Activated T-cell treated with anti-CD3 and anti-CD28 coated beads, Interleukin-2, amount 50 U/mL, for 72 hours (primary cell): ENCODE results near the gene SPOCD1. TPM values are rescaled to one million over a fixed set of nuclear protein-coding genes. Genes with fewer than 3 reads are reported as not detected.
A peak's percentile ranks its signal among the peaks of the same experiment; 100 is the strongest.

Source experiments
- ATAC-seq, 2 donors: fragments of 150-1000 bp; cut with Tn5 transposase; replicated peaks in 1 of 2; 2 replicates each; pipeline ENCODE4 v1.10.0; 2021; ENCODE audit warnings: moderate library complexity in 2 of 2, mild to moderate bottlenecking in 1 of 2
- DNase-seq, 2 donors: peaks; one replicate each; pipeline ENCODE4 v3.0.0; 2021 to 2022; ENCODE audit warnings: mixed read lengths in 1 of 2
- H3K27ac Mint-ChIP-seq: one replicate; pipeline ENCODE4 v1.8.0; 2022; ENCODE audit warnings: mild to moderate bottlenecking, moderate library complexity, mixed read lengths
- H3K27me3 Mint-ChIP-seq: one replicate; pipeline ENCODE4 v1.8.0; 2022; ENCODE audit warnings: low read depth, mixed read lengths
- H3K36me3 Mint-ChIP-seq, 2 donors: one replicate each; pipeline ENCODE4 v1.8.0; 2022; ENCODE audit warnings: mixed read lengths in 2 of 2, mild to moderate bottlenecking in 1 of 2; ENCODE audit not compliant: insufficient read depth in 2 of 2
- H3K4me1 Mint-ChIP-seq: one replicate; pipeline ENCODE4 v1.8.0; 2022; ENCODE audit warnings: low read depth, mixed read lengths
- H3K4me3 Mint-ChIP-seq, 2 donors: one replicate each; pipeline ENCODE4 v1.8.0; 2022; ENCODE audit warnings: mild to moderate bottlenecking in 2 of 2, mixed read lengths in 2 of 2, moderate library complexity in 2 of 2
- H3K9me3 Mint-ChIP-seq, 2 donors: one replicate each; pipeline ENCODE4 v1.8.0; 2022; ENCODE audit warnings: mixed read lengths in 2 of 2
- total RNA-seq, 2 donors: library from RNA; stranded (reverse); gene quantifications; one replicate each; pipeline ENCODE4 v1.2.3, GENCODE V29; 2022

Gene SPOCD1
- total RNA-seq, 2 donors from 2014 or later = 0.74 to 1.0 TPM

DNA sequence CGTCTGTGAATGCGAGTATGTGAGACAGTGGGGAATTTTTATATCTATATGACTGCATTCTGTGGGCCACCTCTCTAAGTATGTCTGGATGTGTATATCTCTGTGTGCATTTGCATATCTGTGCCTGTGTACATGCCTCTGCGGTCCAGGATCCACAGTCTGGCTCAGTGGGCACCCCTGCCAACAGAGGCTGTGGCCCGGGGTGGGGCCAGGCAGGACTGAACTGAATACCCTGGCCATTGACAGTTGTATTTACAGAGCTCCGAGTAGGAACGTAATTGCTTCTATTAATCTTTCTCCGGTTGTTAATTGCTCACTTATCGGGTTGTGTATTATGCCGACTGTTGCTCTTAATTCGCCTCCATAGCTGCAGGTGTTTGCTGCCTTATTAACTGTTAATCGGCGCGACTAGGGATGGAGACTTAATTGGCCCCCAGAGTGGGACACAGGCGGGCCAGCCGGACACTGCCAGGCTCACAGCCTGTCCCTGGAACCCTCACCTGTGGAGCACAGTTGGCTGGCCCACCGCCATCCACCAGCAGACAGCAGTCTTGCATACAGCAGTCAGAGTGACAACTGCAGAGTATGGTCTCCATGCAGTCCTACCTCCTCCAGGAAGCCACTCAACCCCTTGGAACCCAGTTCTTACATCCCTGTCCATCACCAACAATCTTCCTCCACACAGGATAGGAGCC, 29.3 kb downstream of the SPOCD1 start:
- no peak overlapping the region for H3K4me3 Mint-ChIP-seq
- peaks cover 9% of the 10 kb centered on the region for H3K4me1 Mint-ChIP-seq
- H3K27me3 Mint-ChIP-seq = no peaks in the 10 kb centered on the region
- no peak for DNase-seq
- ATAC-seq = no peak
- H3K36me3 Mint-ChIP-seq = no peaks in the 10 kb centered on the region
- H3K9me3 Mint-ChIP-seq = no peaks in the 10 kb centered on the region
- H3K27ac Mint-ChIP-seq = no peak overlapping the region

DNA sequence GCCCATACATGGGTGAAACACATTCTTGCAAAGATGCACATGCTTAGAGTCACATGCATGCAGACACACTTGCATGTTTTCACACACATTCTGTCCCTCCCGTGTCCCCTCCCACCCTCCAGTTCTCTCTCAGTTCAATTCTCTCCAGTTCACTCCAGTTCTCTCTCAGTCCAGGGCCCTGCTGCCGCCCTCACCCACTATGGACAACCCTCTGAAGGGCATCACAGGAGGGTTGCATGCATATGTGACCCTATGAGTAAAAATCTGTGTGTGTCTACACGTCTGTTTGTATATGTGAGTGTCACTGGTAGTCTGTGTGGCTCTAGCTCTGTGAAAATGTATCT, 29.9 kb downstream of the SPOCD1 start:
- no peaks in the 10 kb centered on the region for H3K9me3 Mint-ChIP-seq
- peaks cover 9% of the 10 kb centered on the region for H3K4me1 Mint-ChIP-seq
- H3K4me3 Mint-ChIP-seq = no peak overlapping the region
- H3K27ac Mint-ChIP-seq = no peak overlapping the region
- no peaks in the 10 kb centered on the region for H3K36me3 Mint-ChIP-seq
- no peaks in the 10 kb centered on the region for H3K27me3 Mint-ChIP-seq
- DNase-seq = no peak
- ATAC-seq = no peak

DNA sequence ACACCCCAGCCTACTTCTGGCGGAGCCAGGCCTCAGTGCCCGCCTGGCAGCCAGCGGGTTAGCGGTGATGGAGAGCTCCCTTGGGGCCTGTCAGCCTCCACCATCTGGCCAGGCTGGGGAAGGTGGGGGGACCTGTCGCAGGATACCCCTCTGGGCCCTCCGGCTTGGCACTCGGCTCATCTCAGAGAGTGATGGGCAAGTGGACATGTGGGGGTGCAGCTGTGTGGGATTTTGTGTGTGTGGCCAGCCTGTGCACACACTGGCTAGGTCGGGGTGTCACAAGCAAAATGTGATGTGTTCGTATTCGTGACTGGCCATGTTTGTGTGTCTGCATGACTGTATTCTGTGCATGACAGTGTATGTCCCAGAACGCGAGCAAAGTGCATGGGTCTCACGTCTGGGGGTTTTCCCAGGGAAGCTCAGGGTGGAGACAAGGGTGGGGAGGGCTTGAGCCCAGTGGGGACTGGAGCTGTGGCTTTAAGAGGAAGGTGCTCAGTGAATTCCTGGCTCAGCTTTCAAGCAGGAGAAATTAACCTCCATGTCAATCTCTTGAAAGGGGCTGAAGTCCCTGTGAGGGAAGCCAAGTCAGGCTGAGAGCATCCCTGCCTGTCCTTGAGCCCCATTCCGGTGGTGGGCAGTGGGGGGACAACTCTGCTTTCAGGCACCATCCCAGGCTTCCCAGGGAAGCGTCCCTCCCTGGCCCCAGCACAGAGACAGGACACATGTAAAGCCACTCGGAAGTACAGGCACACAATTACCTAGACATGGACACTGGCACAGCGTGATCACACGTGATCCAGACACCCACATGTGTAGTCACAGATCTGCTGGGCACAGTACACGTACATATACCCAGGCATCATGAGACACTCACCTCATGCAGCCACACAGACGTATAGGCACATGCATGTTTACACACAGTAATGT, 30.5 kb downstream of the SPOCD1 start:
- no peaks in the 10 kb centered on the region for H3K27me3 Mint-ChIP-seq
- peaks cover 9% of the 10 kb centered on the region for H3K4me1 Mint-ChIP-seq
- ATAC-seq (no peak), DNase-seq (no peak)
- H3K27ac Mint-ChIP-seq = no peak overlapping the region
- no peaks in the 10 kb centered on the region for H3K9me3 Mint-ChIP-seq
- no peak overlapping the region for H3K4me3 Mint-ChIP-seq
- no peaks in the 10 kb centered on the region for H3K36me3 Mint-ChIP-seq

DNA sequence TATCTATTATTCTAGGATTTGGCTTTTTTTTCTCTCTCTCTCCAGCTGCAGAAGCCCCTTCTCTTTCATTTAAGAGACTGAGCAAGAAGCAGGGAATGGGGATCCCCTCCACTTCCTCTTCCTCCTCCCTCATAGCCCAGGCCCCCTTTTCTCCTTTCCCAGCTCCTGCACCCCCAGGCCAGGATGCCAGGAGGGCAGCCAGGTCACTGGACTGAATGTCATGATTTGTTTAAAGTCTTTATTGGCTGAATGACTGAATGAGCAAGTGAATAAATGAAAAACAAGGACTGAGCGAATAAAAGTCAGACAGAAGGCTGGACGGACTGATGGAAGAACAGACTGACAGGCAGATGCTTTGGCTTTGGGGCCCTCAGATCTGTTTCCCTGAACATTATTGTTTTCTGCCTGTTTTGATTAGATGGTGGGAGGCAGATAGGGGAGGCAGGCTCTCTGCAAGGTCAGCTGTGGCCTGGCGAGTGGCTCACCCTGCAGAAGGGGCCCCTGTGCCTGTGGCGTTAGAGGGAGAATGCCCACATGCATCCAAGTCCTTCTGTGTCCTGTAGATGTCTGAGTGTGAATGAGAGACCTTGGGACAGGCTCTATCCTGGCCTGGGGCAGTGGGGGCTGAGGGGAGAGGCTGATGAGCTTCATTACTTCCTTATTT, 31.3 kb downstream of the SPOCD1 start:
- Mint-ChIP-seq H3K36me3 (no peaks in the 10 kb centered on the region), H3K9me3 (no peaks in the 10 kb centered on the region), H3K4me1 (peaks cover 9% of the 10 kb centered on the region), H3K27ac (no peak overlapping the region), H3K27me3 (no peaks in the 10 kb centered on the region), H3K4me3 (no peak overlapping the region)
- no peak for DNase-seq
- no peak for ATAC-seq

GRCh38 chr1:31783846-31784245, 32.0 kb downstream of the SPOCD1 start:
- Mint-ChIP-seq H3K4me1 (peaks cover 9% of the 10 kb centered on the region), H3K4me3 (no peak overlapping the region), H3K27me3 (no peaks in the 10 kb centered on the region), H3K36me3 (no peaks in the 10 kb centered on the region), H3K27ac (no peak overlapping the region), H3K9me3 (no peaks in the 10 kb centered on the region)
- ATAC-seq (no peak), DNase-seq (no peak)

DNA sequence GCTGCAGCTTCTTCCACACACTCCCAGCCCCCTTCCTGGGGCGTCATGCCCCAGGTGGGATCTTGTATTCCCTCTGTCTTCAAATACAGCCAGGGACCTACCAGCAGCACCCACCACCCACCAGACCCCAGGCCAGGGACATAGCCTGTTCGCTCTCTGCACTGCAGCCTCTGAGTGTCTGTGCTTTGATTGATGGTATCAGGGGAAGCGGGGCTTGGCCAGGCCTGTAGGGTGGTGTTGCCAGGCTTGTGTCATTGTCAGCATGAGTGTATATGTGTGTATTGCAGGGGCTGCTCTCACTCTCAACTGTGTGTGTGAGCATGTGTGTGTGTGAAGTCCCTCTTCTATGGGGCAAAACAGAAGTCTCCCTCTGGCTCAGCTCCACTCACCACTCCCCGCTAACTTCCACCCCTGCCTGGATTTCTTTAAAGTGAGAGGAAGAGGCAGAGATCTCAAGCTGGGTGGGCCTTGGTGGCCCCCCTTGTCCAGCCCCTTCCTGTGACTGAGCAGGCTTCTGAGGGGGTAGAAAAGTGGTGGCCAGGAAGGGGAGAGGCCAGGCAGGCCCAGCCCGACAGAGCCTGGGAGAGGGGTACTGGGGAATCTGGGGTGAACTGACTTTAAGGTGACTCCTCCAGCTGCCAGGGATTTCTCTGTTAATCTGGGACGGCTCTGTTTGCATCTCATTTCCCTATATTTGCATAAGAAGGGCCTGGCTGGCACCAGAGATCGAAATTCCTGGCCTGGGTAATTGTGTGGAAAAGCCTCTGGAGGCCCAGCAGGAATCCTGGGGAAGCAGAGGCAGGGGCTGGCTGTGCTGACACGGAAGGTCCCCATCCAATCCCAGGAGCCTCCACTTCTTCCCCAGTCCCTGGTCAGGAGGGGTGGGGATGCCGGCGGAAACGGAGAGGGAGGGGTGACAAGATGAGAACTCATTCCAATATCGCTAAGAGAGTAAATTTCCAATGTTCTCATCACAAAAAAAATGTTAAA, 33.1 kb downstream of the SPOCD1 start:
- no peak overlapping the region for H3K27ac Mint-ChIP-seq
- peaks cover under 1% of the 10 kb centered on the region for H3K27me3 Mint-ChIP-seq

DNA sequence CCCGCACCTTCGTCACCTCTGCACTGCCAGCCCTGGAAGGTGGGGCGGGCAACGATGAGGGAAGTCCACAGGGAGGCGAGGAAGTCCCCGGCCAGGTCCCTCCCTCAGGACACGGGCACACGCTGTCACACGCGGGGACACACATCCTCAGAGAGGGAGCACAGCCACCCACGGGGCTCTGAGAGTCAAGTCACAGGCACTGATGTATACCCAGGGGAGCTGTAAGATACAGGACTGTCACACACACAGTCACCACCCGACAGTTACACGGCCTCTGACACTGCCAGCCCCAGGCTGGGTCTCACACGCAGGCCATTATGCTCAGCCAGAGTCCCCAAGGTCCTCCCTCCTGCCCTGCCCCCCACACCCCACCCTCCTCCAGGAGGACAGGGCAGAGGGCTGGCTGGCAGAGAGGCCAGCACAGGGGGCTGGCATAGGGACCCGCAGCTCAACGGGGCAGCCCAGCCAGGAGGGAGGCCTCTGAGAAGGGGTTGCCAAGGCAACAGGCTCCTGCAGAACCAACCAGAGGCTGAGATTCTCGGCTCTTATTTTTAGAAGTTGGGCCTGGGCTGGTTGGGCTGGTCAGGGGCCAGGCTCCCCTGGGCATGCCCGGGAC, 34.0 kb downstream of the SPOCD1 start:
- Mint-ChIP-seq H3K9me3 (no peaks in the 10 kb centered on the region), H3K36me3 (no peaks in the 10 kb centered on the region), H3K4me3 (no peak overlapping the region), H3K27ac (no peak overlapping the region), H3K27me3 (peaks cover 9% of the 10 kb centered on the region), H3K4me1 (no peaks in the 10 kb centered on the region)
- DNase-seq (no peak), ATAC-seq (peak in 1 of 2 donors; percentile 47)

More for the DNA sequence above, 33.1 kb downstream of the SPOCD1 start:
- DNase-seq (no peak), ATAC-seq (no peak)
- Mint-ChIP-seq H3K4me1 (peaks cover 4% of the 10 kb centered on the region), H3K9me3 (no peaks in the 10 kb centered on the region), H3K4me3 (no peak overlapping the region), H3K36me3 (no peaks in the 10 kb centered on the region)

- Mint-ChIP-seq H3K27ac (no peak overlapping the region), H3K36me3 (no peaks in the 10 kb centered on the region), H3K4me3 (no peak overlapping the region), H3K27me3 (peaks cover 15% of the 10 kb centered on the region), H3K4me1 (no peaks in the 10 kb centered on the region), H3K9me3 (no peaks in the 10 kb centered on the region)
- ATAC-seq = no peak
- no peak for DNase-seq
These were observed 34.6 kb downstream of the SPOCD1 start for GRCh38 chr1:31781138-31781755.

DNA sequence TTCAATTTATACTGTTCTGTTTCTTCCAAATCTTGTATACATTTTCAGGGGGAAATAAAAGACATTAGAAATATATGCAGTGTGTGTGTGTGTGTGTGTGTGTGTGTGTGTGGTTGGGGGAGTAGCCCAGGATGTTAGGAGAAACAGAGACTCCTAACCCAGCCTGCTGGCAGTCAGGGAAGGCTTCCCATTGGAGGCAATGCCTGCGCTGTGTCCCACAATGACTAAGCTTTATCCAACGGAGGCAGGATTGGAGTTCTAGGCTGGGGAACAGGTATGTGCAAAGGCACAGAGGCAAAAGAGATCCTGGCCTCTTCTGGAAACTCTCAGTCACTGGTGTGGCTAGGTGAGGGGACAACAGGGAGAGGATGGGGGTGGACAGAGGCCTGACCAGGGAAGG, 35.2 kb downstream of the SPOCD1 start:
- no peak for ATAC-seq
- no peaks in the 10 kb centered on the region for H3K9me3 Mint-ChIP-seq

DNA sequence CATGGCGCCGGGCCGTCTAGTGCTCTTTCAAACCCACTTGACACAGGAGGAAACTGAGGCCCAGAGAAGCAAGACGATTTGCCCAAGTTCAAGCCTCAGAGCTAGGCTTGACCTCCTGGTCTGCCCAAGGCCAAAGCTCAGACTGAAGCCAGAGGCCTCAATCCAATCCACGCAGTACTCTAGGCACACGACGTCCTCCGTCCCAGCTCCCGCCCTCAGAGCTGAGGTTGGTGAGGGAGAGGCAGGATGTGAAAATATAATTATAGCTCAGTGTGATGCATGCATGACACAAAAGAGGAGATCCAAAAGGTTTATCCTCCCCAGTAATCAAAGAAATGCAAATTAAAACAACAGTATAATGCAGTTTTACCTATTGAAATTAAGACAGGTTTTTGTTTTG, 36.1 kb downstream of the SPOCD1 start:
- no peak overlapping the region for H3K4me3 Mint-ChIP-seq
- H3K36me3 Mint-ChIP-seq = no peaks in the 10 kb centered on the region
- no peak for DNase-seq
- no peaks in the 10 kb centered on the region for H3K9me3 Mint-ChIP-seq
- H3K27me3 Mint-ChIP-seq = peaks cover 22% of the 10 kb centered on the region
- peaks cover 5% of the 10 kb centered on the region for H3K4me1 Mint-ChIP-seq
- ATAC-seq = no peak
- no peak overlapping the region for H3K27ac Mint-ChIP-seq

More for the DNA sequence above, 35.2 kb downstream of the SPOCD1 start:
- Mint-ChIP-seq H3K27me3 (peaks cover 16% of the 10 kb centered on the region), H3K4me3 (no peak overlapping the region), H3K4me1 (no peaks in the 10 kb centered on the region), H3K27ac (peak overlapping the region; percentile 58), H3K36me3 (no peaks in the 10 kb centered on the region)
- DNase-seq = no peak

DNA sequence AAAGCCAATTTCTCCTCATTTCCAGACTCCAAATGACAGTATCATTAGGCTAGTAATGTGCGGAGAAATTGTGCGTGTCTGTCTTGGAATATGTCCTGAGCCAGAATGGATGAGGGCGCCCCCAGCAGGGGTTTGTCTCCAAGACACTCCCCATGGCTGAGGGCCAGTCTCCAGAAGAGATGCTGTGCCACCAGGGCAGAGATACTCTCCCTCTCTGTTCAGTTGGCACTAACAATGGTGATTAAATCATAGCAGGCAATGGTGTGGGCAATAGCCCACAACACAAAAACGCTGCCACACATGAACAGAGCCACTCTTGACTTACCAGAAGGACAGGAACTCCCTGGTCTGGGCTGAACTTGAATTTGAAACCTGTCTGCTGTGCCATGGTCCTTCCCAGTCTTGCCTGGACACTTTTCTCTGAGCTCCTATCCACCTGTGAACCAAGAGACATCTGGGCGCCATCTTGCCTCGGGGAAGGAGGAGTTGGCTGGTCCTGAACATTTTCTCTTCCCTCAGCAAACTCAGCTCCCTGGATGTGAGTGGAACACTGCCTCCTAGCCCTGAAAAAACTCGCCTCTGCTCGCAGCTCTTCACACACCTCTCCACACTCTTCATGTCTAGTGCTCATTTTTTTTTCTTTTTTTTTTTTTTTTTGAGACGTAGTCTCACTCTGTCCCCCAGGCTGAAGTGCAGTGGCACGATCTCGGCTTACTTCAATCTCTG, 36.9 kb downstream of the SPOCD1 start:
- DNase-seq (no peak), ATAC-seq (no peak)
- Mint-ChIP-seq H3K27me3 (peaks cover 29% of the 10 kb centered on the region), H3K9me3 (no peaks in the 10 kb centered on the region), H3K36me3 (no peaks in the 10 kb centered on the region), H3K27ac (no peak overlapping the region), H3K4me3 (no peak overlapping the region), H3K4me1 (peaks cover 13% of the 10 kb centered on the region)
